Sigmoid colon (tissue), 7 donors: ENCODE measurements around the gene INTS6. TPM values are rescaled to one million over a fixed set of nuclear protein-coding genes. Genes with fewer than 3 reads are reported as not detected.
A peak's percentile ranks its signal among the peaks of the same experiment; 100 is the strongest.

ENCODE experiments used
- DNase-seq: peaks from one replicate; pipeline ENCODE4 v3.0.0-alpha.2; 2019
- H3K27ac ChIP-seq, 4 donors: fragments of 200-600 bp; sonication (generic); one replicate each; pipeline ENCODE4 v1.5.1; 2016 to 2019; ENCODE audit warnings: mild to moderate bottlenecking in 1 of 4
- H3K27me3 ChIP-seq, 3 donors: fragments of 200-600 bp; sonication (generic); one replicate each; pipeline ENCODE4 v1.5.1; 2019; ENCODE audit warnings: mild to moderate bottlenecking in 1 of 3
- H3K36me3 ChIP-seq, 4 donors: fragments of 200-600 bp; sonication (generic); one replicate each; pipeline ENCODE4 v1.5.1; 2016 to 2019
- H3K4me1 ChIP-seq, 4 donors: fragments of 200-600 bp; sonication (generic); one replicate each; pipeline ENCODE4 v1.5.1; 2017 to 2019
- H3K4me3 ChIP-seq, 4 donors: fragments of 200-600 bp; sonication (generic); one replicate each; pipeline ENCODE4 v1.5.1; 2017 to 2019; ENCODE audit warnings: mild to moderate bottlenecking in 2 of 4, moderate library complexity in 1 of 4
- H3K9me3 ChIP-seq, 4 donors: fragments of 200-600 bp in 3 of 4; sonication (generic) in 3 of 4; one replicate each; pipeline versions ENCODE4 v1.5.1 to v1.6.1; 2013 to 2019
- EP300 ChIP-seq, 4 donors: sonication (generic); formaldehyde crosslinking; IDR thresholded peaks; one replicate each; pipeline ENCODE4 v1.6.1; 2017; ENCODE audit warnings: antibody characterized with exemption in 4 of 4
- POLR2A ChIP-seq, 2 donors: fragments of 450-650 bp; IDR thresholded peaks; one replicate each; pipeline ENCODE4 v1.6.1; 2016; ENCODE audit warnings: antibody characterized with exemption in 2 of 2, mild to moderate bottlenecking in 2 of 2, moderate library complexity in 2 of 2
- POLR2AphosphoS5 ChIP-seq, 4 donors: sonication (generic); formaldehyde crosslinking; IDR thresholded peaks; one replicate each; pipeline ENCODE4 v1.6.1; 2017; ENCODE audit warnings: antibody characterized with exemption in 4 of 4
- WGBS, 2 donors: extraction: QIAGEN DNeasy Blood & Tissue Kit; methylation state at CpG; one replicate each; pipeline ENCODE4 v1.1.7; 2013; 5-methylcytosine and 5-hydroxymethylcytosine counted together
- intact Hi-C: fragments of 100-400 bp; cut with DNase I; formaldehyde crosslinking; loops from one replicate; pipeline ENCODE4 v1.15.1; 2023
- polyA plus RNA-seq, 3 donors: library from polyadenylated mRNA; stranded (reverse); fragments of 200-250 nt; gene quantifications; one replicate each; pipeline ENCODE4 v1.2.3, GENCODE V29; 2013
- total RNA-seq, 4 donors: library from RNA; depleted of rRNA; stranded (reverse); fragments of >200 nt; gene quantifications; one replicate each; pipeline ENCODE4 v1.1.0, GENCODE V29; 2016
- TF ChIP-seq, protein P1 (sequence below), 4 experiments: fragments of 450-650 bp in 3 of 4; fragments of 200-600 bp in 1 of 4; IDR thresholded peaks; one replicate each; pipeline ENCODE4 v1.5.1; 2016 to 2019; ENCODE audit warnings: antibody characterized with exemption in 4 of 4, mild to moderate bottlenecking in 3 of 4, moderate library complexity in 2 of 4
- donor health status: healthy with polysubstance abuse.
- donor health status: Bipolar disorder and iron deficiency.
- donor health status: healthy.

The INTS6 gene
- total and polyA plus RNA-seq, 7 donors, result 6.7 to 43.3 (median 30.0) TPM

DNA sequence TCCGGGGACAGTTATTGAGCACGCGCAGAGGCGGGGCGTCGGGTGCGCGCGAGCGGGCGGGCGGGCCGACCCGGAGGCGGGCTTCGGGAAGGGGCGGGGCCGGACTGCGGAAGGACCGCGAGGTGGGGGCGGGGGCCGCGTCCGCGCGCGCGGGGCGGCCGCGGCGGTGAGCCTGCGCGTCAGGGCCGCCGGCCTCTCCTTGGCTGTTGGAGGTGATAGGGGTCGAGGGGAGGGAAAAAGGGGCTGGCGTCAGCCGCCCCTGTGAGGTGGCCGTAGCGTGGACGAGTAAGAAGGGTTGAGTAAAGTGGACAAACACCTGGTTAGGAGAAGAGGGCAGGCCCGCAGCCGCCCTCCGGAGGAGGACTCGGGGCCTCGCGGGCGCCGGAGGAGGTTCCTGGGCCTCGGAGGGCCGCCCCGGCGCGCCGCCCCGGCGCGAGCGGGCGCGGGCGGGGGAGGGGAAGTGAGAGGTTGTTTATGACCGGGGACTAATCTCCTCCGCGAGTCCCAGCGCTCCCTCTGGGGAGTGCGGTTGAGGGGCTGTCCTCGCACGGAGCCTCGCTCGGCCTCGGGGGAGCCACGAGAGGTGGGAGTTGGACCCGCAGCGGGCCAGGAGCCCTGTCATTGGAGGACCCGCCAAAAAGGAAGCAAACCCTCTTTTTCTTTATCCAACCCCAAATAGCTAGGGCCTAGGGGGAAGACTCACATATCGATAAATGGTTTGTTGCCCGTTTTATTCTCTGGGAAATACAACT lies 547 bp upstream of the INTS6 start:
- peak; percentile 92 for DNase-seq
- WGBS, 2 donors, result 1% methylated on average over 80 of the region's 80 CpGs
- TF ChIP-seq, protein P1, sequence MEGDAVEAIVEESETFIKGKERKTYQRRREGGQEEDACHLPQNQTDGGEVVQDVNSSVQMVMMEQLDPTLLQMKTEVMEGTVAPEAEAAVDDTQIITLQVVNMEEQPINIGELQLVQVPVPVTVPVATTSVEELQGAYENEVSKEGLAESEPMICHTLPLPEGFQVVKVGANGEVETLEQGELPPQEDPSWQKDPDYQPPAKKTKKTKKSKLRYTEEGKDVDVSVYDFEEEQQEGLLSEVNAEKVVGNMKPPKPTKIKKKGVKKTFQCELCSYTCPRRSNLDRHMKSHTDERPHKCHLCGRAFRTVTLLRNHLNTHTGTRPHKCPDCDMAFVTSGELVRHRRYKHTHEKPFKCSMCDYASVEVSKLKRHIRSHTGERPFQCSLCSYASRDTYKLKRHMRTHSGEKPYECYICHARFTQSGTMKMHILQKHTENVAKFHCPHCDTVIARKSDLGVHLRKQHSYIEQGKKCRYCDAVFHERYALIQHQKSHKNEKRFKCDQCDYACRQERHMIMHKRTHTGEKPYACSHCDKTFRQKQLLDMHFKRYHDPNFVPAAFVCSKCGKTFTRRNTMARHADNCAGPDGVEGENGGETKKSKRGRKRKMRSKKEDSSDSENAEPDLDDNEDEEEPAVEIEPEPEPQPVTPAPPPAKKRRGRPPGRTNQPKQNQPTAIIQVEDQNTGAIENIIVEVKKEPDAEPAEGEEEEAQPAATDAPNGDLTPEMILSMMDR (IDR thresholded peaks at IDR 0.05), result no peak
- TF ChIP-seq POLR2A (IDR thresholded peaks at IDR 0.05) (peak; percentile 63 to 72), POLR2AphosphoS5 (IDR thresholded peaks at IDR 0.05) (peak in 3 of 4 donors; percentile 54 to 90 (median 72)), EP300 (IDR thresholded peaks at IDR 0.05) (peak in 1 of 4 donors; percentile 22)
- H3K36me3 ChIP-seq, result peaks cover 0 to 33% (median 11%) of the 10 kb centered on the region in 4 donors
- peak overlapping the region; percentile 55 to 94 (median 64) for H3K4me3 ChIP-seq
- H3K4me1 ChIP-seq, result peaks cover 0 to 36% (median 27%) of the 10 kb centered on the region in 4 donors
- peak overlapping the region; percentile 93 to 97 (median 93) for H3K27ac ChIP-seq
- intact Hi-C loops, result loop anchor here (1.0 to 10.0 kb wide), 7 partner anchors 89 to 671 kb away; partner anchors contain the start of genes ALG11, ATP7B, DHRS12 and FAM124A
- no peaks in the 10 kb centered on the region for H3K27me3 ChIP-seq
- H3K9me3 ChIP-seq, result no peaks in the 10 kb centered on the region

DNA sequence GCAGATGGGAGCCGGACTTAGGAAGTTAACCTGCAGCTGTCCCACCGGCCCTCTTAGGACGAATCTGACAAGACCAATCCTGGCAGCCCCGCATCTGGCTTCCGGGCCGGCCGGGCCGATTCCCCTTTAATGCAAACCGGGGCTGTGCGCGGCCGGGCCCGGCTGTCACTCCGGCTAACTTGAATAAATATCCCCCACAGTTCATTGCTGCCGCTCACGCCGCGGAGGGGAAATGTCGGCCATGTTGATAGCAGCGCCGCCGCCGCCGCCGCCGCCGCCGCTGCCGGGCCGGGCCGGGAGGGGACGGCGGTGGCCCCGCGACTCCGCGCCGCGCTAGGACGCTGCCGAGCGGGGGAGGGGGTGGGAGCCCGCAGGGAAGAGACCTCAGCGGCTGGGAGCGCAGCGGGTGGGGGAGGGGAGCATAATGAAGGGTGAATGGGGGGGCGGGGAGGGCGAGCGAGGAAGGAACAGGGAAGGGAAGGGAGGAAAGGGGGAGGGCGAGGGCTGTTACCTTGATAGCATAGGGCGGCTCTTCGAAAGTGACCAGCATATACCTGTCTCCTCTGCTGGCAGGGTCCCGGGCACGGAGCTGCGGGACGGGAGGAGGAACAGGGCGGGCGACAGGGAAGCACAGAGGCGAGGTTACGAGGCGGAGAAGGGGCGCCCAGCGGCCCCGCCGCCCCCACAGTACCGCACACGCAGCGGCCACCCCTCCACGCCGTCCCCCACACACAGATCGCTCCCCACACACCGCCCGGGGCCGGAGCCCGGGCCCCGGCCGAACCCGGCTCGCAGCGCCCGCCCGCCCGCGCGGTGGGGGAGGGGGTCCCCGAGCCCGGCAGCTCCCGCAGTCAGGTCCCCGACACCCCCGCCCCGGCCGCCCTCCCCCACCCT lies 1.1 kb downstream of the INTS6 start:
- H3K27ac ChIP-seq, result peak overlapping the region; percentile 99 to 100 (median 100)
- H3K4me1 ChIP-seq, result peaks cover 0 to 38% (median 28%) of the 10 kb centered on the region in 4 donors
- 1% methylated on average over 92 of the region's 92 CpGs for WGBS, 2 donors
- no peaks in the 10 kb centered on the region for H3K9me3 ChIP-seq
- no peak for TF ChIP-seq POLR2A (IDR thresholded peaks at IDR 0.05)
- TF ChIP-seq, protein P1 (IDR thresholded peaks at IDR 0.05), result no peak
- no peak for TF ChIP-seq EP300 (IDR thresholded peaks at IDR 0.05)
- TF ChIP-seq POLR2AphosphoS5 (IDR thresholded peaks at IDR 0.05), result peak in 2 of 4 donors; percentile 65 to 75
- H3K27me3 ChIP-seq, result no peaks in the 10 kb centered on the region
- H3K36me3 ChIP-seq, result peaks cover 0 to 35% (median 11%) of the 10 kb centered on the region in 4 donors
- peak; percentile 92 for DNase-seq
- intact Hi-C loops, result loop anchor here (2.0 to 10.0 kb wide), 5 partner anchors 91 to 673 kb away; partner anchors contain the start of genes ALG11, ATP7B, FAM124A and NEK5
- peak overlapping the region; percentile 87 to 97 (median 92) for H3K4me3 ChIP-seq

DNA sequence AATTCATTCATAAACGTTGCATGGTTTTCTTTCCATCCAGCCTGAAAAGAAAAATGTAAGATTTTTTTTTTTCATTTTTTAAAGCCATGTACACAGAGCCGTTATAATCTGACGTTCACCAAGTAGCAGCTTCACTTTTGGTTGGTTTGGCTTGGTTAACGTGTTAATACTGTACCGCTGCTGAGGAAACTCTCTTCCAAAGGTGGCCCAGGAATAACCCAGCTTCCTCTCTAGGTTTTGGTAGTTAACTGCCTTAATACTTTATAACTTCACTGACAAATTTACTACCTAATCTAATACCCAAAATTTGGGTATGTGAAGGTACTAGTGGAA lies 1.7 kb downstream of the INTS6 start:
- peaks cover 0 to 30% (median 9%) of the 10 kb centered on the region in 4 donors for H3K36me3 ChIP-seq
- H3K9me3 ChIP-seq, result no peaks in the 10 kb centered on the region
- 2 to 3% methylated on average over 5 of the region's 5 CpGs for WGBS, 2 donors
- peak overlapping the region; percentile 99 to 100 (median 100) for H3K27ac ChIP-seq
- no peak for TF ChIP-seq EP300 (IDR thresholded peaks at IDR 0.05)
- TF ChIP-seq, protein P1 (IDR thresholded peaks at IDR 0.05), result no peak
- TF ChIP-seq POLR2A (IDR thresholded peaks at IDR 0.05), result no peak
- TF ChIP-seq POLR2AphosphoS5 (IDR thresholded peaks at IDR 0.05), result no peak
- no peak for DNase-seq
- H3K4me3 ChIP-seq, result peak overlapping the region; percentile 87 to 97 (median 92)
- intact Hi-C loops, result loop anchor here (5.0 to 10.0 kb wide), 3 partner anchors 91 to 674 kb away; partner anchors contain the start of genes ALG11, ATP7B and NEK5
- no peaks in the 10 kb centered on the region for H3K27me3 ChIP-seq
- H3K4me1 ChIP-seq, result peaks cover 0 to 38% (median 28%) of the 10 kb centered on the region in 4 donors

DNA sequence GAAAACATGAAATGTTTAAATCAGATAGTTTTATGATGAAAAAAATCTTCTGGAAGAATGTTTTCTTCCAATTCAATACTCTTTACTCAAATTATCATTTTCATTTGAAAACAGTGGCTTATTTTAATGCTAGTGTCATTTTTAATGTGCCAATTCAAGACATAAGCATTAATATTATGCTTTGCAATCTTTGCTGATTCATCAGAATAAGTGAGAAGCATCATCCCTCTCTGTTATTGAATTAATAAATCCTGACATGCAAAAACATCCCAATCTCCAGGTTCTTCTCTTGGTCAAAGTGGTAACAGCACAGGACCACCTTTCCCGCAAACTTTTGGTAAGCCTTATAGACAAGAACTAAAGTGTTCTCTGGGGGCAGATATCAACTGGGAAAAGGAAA lies 3.8 kb downstream of the INTS6 start:
- peaks cover 0 to 26% (median 17%) of the 10 kb centered on the region in 4 donors for H3K4me1 ChIP-seq
- H3K4me3 ChIP-seq, result no peak overlapping the region
- 97 to 100% methylated on average over 1 of the region's 1 CpG for WGBS, 2 donors
- intact Hi-C loops, result no loop called here
- no peak for DNase-seq
- no peaks in the 10 kb centered on the region for H3K27me3 ChIP-seq
- H3K27ac ChIP-seq, result no peak overlapping the region
- no peaks in the 10 kb centered on the region for H3K9me3 ChIP-seq
- H3K36me3 ChIP-seq, result peaks cover 0 to 19% (median 4%) of the 10 kb centered on the region in 4 donors
- TF ChIP-seq EP300 (IDR thresholded peaks at IDR 0.05), result no peak
